Endodermal cell (in vitro differentiated cells): ENCODE results near the gene KIR3DL2. TPM values are rescaled to one million over a fixed set of nuclear protein-coding genes. Genes with fewer than 3 reads are reported as not detected.
A peak's percentile ranks its signal among the peaks of the same experiment; 100 is the strongest.

Experiments used
- DNase-seq: peaks from one replicate; pipeline ENCODE4 v3.0.0-alpha.2; 2017
- H3K27ac ChIP-seq: 2 replicates; pipeline ENCODE4 v1.5.1; 2013; ENCODE audit warnings: mild to moderate bottlenecking, low read depth, low read length, moderate library complexity
- H3K27me3 ChIP-seq: 2 replicates; pipeline ENCODE4 v1.6.1; 2013; ENCODE audit warnings: mild to moderate bottlenecking, low read length, moderate library complexity; ENCODE audit not compliant: insufficient read depth, control insufficient read depth, poor library complexity, severe bottlenecking
- H3K36me3 ChIP-seq: 2 replicates; pipeline ENCODE4 v1.7.0; 2013; ENCODE audit warnings: mild to moderate bottlenecking, low read length, moderate library complexity; ENCODE audit not compliant: control insufficient read depth, insufficient read depth
- H3K4me1 ChIP-seq: one replicate; pipeline ENCODE4 v1.7.0; 2013; ENCODE audit warnings: low read length; ENCODE audit not compliant: control insufficient read depth, insufficient read depth
- H3K4me3 ChIP-seq: 2 replicates; pipeline ENCODE4 v1.5.1; 2013; ENCODE audit warnings: mild to moderate bottlenecking, low read length, moderate library complexity
- H3K9ac ChIP-seq: 2 replicates; pipeline ENCODE4 v1.6.1; 2013; ENCODE audit warnings: mild to moderate bottlenecking, low read length, moderate library complexity; ENCODE audit not compliant: poor library complexity, severe bottlenecking; ENCODE audit errors: extremely low read depth
- H3K9me3 ChIP-seq: 2 replicates; pipeline ENCODE4 v1.6.1; 2013; ENCODE audit warnings: mild to moderate bottlenecking, low read length, moderate library complexity; ENCODE audit not compliant: control insufficient read depth
- H3K27ac Mint-ChIP-seq: 2 replicates; pipeline ENCODE4 v1.8.0; 2020; ENCODE audit warnings: mixed read lengths
- H3K27me3 Mint-ChIP-seq: 2 replicates; pipeline ENCODE4 v1.8.0; 2021; ENCODE audit warnings: mild to moderate bottlenecking, mixed read lengths; ENCODE audit not compliant: insufficient read depth
- H3K36me3 Mint-ChIP-seq: 2 replicates; pipeline ENCODE4 v1.8.0; 2020; ENCODE audit warnings: low read depth, mixed read lengths
- H3K4me1 Mint-ChIP-seq: 2 replicates; pipeline ENCODE4 v1.8.0; 2020; ENCODE audit warnings: mixed read lengths
- H3K4me3 Mint-ChIP-seq: 2 replicates; pipeline ENCODE4 v1.8.0; 2020; ENCODE audit warnings: mild to moderate bottlenecking, moderate library complexity, mixed read lengths
- H3K9me3 Mint-ChIP-seq: 2 replicates; pipeline ENCODE4 v1.8.0; 2020; ENCODE audit warnings: mild to moderate bottlenecking, mixed read lengths
- WGBS, 2 experiments: methylation state at CpG; one replicate each; pipeline versions ENCODE4 v1.1.5 to v1.1.7; 2013; ENCODE audit warnings: missing lambda C conversion rate in 2 of 2, mixed read lengths in 1 of 2; ENCODE audit not compliant: insufficient coverage in 1 of 2, insufficient read length in 1 of 2; 5-methylcytosine and 5-hydroxymethylcytosine counted together
- total RNA-seq, 2 donors: library from RNA; stranded (reverse); fragmentation: NEBNext Ultra II Directional in 1 of 2; extraction: Animal tissue kit (Norgen Biotek cat#: 25700) in 1 of 2; gene quantifications; 2 replicates in 1 of 2; 3 replicates in 1 of 2; pipeline ENCODE4 v1.2.1, GENCODE V29; 2021
- TF ChIP-seq, protein P1 (sequence below): fragments of 200-600 bp; sonication (generic); conservative IDR thresholded peaks from 2 replicates; pipeline ENCODE4 v1.5.0; 2021; ENCODE audit warnings: antibody characterized with exemption, mild to moderate bottlenecking

Gene KIR3DL2
- total RNA-seq, 2 donors from 2014 or later = not detected

DNA sequence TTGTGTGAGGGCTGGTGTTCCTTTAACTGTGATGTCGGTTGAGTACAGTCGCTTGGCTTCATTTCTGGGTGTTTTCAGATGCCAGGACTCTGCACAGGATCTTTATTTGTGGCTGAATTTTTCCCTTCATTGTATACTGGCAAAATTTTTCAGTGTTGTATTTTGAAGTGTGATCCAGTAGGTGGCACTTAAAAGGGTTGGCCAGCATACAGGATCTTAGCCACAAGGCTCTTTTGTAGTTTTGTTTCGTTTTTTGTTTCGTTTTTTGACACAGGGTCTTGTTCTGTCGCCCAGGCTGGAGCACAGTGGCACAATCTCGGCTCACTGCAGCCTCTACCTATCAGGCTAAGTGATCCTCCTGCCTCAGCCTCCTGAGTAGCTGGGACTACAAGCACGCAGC is 32.5 kb downstream of the KIR3DL2 start:
- Histone ChIP-seq H3K4me1 (no peaks in the 10 kb centered on the region), H3K4me3 (no peak overlapping the region), H3K9ac (no peak overlapping the region), H3K36me3 (no peaks in the 10 kb centered on the region), H3K27ac (no peak overlapping the region), H3K9me3 (no peaks in the 10 kb centered on the region), H3K27me3 (no peaks in the 10 kb centered on the region)
- Mint-ChIP-seq H3K27me3 (peaks cover 15% of the 10 kb centered on the region), H3K9me3 (peaks cover 1% of the 10 kb centered on the region), H3K4me1 (no peaks in the 10 kb centered on the region), H3K27ac (no peak overlapping the region), H3K36me3 (no peaks in the 10 kb centered on the region), H3K4me3 (no peak overlapping the region)
- TF ChIP-seq, protein P1, sequence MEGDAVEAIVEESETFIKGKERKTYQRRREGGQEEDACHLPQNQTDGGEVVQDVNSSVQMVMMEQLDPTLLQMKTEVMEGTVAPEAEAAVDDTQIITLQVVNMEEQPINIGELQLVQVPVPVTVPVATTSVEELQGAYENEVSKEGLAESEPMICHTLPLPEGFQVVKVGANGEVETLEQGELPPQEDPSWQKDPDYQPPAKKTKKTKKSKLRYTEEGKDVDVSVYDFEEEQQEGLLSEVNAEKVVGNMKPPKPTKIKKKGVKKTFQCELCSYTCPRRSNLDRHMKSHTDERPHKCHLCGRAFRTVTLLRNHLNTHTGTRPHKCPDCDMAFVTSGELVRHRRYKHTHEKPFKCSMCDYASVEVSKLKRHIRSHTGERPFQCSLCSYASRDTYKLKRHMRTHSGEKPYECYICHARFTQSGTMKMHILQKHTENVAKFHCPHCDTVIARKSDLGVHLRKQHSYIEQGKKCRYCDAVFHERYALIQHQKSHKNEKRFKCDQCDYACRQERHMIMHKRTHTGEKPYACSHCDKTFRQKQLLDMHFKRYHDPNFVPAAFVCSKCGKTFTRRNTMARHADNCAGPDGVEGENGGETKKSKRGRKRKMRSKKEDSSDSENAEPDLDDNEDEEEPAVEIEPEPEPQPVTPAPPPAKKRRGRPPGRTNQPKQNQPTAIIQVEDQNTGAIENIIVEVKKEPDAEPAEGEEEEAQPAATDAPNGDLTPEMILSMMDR = peak; percentile 61
- WGBS, 2 experiments = 76 to 87% methylated on average over 3 to 7 of the region's 7 CpGs
- DNase-seq = no peak

DNA sequence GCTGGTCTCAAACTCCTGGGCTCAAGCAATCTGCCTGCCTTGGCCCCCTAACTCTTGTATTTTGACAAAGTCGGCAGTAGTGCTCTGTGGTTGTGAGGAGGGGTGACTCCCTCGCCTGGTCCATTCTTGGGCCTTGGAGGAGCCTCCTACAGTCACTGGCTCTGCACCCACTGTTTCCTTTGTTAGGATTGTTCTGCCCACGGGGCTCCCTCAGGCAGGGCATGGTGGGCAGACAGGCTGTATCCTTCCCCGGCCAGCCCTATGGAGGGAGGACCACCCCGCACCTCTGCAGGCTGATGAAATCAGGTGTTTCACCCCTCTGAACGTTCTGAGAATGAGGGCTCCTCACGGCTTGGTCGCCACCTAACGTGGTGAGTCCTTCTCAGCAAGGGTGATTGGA is 33.0 kb downstream of the KIR3DL2 start:
- Histone ChIP-seq H3K9me3 (no peaks in the 10 kb centered on the region), H3K9ac (no peak overlapping the region), H3K36me3 (no peaks in the 10 kb centered on the region), H3K27ac (no peak overlapping the region), H3K27me3 (no peaks in the 10 kb centered on the region), H3K4me1 (no peaks in the 10 kb centered on the region), H3K4me3 (no peak overlapping the region)
- TF ChIP-seq, protein P1 = no peak
- H3K27ac Mint-ChIP-seq = no peak overlapping the region
- peaks cover 1% of the 10 kb centered on the region for H3K9me3 Mint-ChIP-seq
- DNase-seq = no peak
- peaks cover 12% of the 10 kb centered on the region for H3K27me3 Mint-ChIP-seq
- WGBS, 2 experiments = 90% methylated on average over 5 to 9 of the region's 9 CpGs
- H3K4me1 Mint-ChIP-seq = no peaks in the 10 kb centered on the region
- H3K36me3 Mint-ChIP-seq = no peaks in the 10 kb centered on the region
- H3K4me3 Mint-ChIP-seq = no peak overlapping the region

DNA sequence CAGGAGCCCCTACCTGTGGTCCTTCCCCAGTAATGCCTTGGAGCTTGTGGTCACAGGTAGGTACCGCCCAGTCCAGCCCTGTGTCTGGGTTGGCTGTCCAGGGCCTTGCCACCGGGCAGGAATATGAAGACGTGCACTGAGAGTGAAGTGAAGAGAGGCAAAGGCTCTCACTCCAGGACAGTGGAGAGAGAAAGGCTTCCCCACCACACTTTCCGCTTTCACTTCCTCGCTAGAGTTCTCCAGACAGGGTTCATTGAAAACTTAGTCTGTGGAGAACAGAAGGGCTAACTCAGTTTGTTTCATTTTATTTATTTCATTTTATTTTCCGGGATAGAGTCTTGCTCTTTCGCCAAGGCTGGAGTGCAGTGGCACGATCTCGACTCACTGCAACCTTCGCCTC is 38.0 kb downstream of the KIR3DL2 start:
- H3K4me1 Mint-ChIP-seq = peaks cover 13% of the 10 kb centered on the region
- no peaks in the 10 kb centered on the region for H3K9me3 ChIP-seq
- H3K9me3 Mint-ChIP-seq = no peaks in the 10 kb centered on the region
- TF ChIP-seq, protein P1 = no peak
- H3K27me3 Mint-ChIP-seq = peaks cover 2% of the 10 kb centered on the region
- H3K27ac ChIP-seq = no peak overlapping the region
- H3K36me3 ChIP-seq = no peaks in the 10 kb centered on the region
- no peaks in the 10 kb centered on the region for H3K27me3 ChIP-seq
- H3K36me3 Mint-ChIP-seq = no peaks in the 10 kb centered on the region
- H3K4me1 ChIP-seq = no peaks in the 10 kb centered on the region
- no peak overlapping the region for H3K27ac Mint-ChIP-seq
- H3K4me3 ChIP-seq = no peak overlapping the region
- WGBS, 2 experiments = 94 to 96% methylated on average over 10 of the region's 10 CpGs
- H3K9ac ChIP-seq = no peak overlapping the region
- H3K4me3 Mint-ChIP-seq = no peak overlapping the region
- DNase-seq = no peak
